Measurements from ENCODE around the gene CCDC7.
"Not testable (repeated sequence)": the region's sequence is repeated elsewhere in the genome, so short reads cannot be mapped to it uniquely, and the experiment has no call there.

Gene CCDC7

GRCh38 chr10:32888161-32888927 is 442.4 kb downstream of the CCDC7 start:
- DNase-seq (ENCODE audit: low spot score) = no peak

- no peak for DNase-seq (ENCODE audit: low spot score)
These were observed 443.8 kb downstream of the CCDC7 start for GRCh38 chr10:32889631-32890212.

- DNase-seq (ENCODE audit: low spot score) = no peak
These were observed 444.5 kb downstream of the CCDC7 start for GRCh38 chr10:32890444-32890843.

GRCh38 chr10:32891261-32891660 is 445.3 kb downstream of the CCDC7 start:
- no peak for DNase-seq (ENCODE audit: low spot score)

- no peak for DNase-seq (ENCODE audit: low spot score)
These were observed 447.5 kb downstream of the CCDC7 start for GRCh38 chr10:32893434-32893833.

GRCh38 chr10:32893916-32894664 is 448.1 kb downstream of the CCDC7 start:
- no peak for DNase-seq (ENCODE audit: low spot score)

- DNase-seq (ENCODE audit: low spot score) = not testable (repeated sequence)
These were observed 449.4 kb downstream of the CCDC7 start for GRCh38 chr10:32895200-32895968.

GRCh38 chr10:32901815-32902214 is 455.9 kb downstream of the CCDC7 start:
- DNase-seq (ENCODE audit: low spot score) = no peak

- DNase-seq (ENCODE audit: low spot score) = no peak
These were observed 459.5 kb downstream of the CCDC7 start for GRCh38 chr10:32905466-32905865.

- no peak for DNase-seq (ENCODE audit: low spot score)
These were observed 460.7 kb downstream of the CCDC7 start for GRCh38 chr10:32906595-32906994.

- no peak for DNase-seq (ENCODE audit: low spot score)
These were observed 463.5 kb downstream of the CCDC7 start for GRCh38 chr10:32909456-32909855.

- DNase-seq (ENCODE audit: low spot score) = not testable (repeated sequence)
These were observed 464.0 kb downstream of the CCDC7 start for GRCh38 chr10:32909970-32910369.

GRCh38 chr10:32911285-32912016 is 465.5 kb downstream of the CCDC7 start:
- DNase-seq (ENCODE audit: low spot score) = no peak

GRCh38 chr10:32917817-32918216 is 471.9 kb downstream of the CCDC7 start:
- not testable (repeated sequence) for DNase-seq (ENCODE audit: low spot score)

- DNase-seq (ENCODE audit: low spot score) = no peak
These were observed 476.2 kb downstream of the CCDC7 start for GRCh38 chr10:32922170-32922569.

- DNase-seq (ENCODE audit: low spot score) = no peak
These were observed 477.2 kb downstream of the CCDC7 start for GRCh38 chr10:32923134-32923533.

- no peak for DNase-seq (ENCODE audit: low spot score)
These were observed 477.9 kb downstream of the CCDC7 start for GRCh38 chr10:32923849-32924248.
